OCI-LY7 (cell line): ENCODE results near the gene TEDC1. TPM values are rescaled to one million over a fixed set of nuclear protein-coding genes. Genes with fewer than 3 reads are reported as not detected.

Experiments used
- BruUV-seq: library from RNA; stranded (reverse); fragments of 400-500 nt; replicated peaks from 2 replicates; lab custom pipeline; 2021; lab: Mats Ljungman, UMichigan
- CTCF ChIA-PET: fragments of 300-600 bp; sonication (Branson Sonifier 250); formaldehyde crosslinking; loops from one replicate; lab custom pipeline; 2022; ENCODE audit warnings: antibody characterized with exemption; ENCODE audit not compliant: unreplicated experiment; lab: Charles Lee
- POLR2A ChIA-PET: fragments of 300-600 bp; sonication (Branson Sonifier 250); formaldehyde crosslinking; loops from one replicate; lab custom pipeline; 2022; ENCODE audit warnings: antibody characterized with exemption; lab: Charles Lee
- DNase-seq: peaks from one replicate; pipeline ENCODE4 v3.0.0-alpha.2; 2015; ENCODE audit warnings: low spot score
- H2AFZ ChIP-seq: fragments of 200-600 bp; sonication (generic), shearing (Covaris generic); 2 replicates; pipeline ENCODE4 v1.6.1; 2014; ENCODE audit warnings: mild to moderate bottlenecking, antibody characterized with exemption, low read length, moderate library complexity
- H3K27ac ChIP-seq: fragments of 200-600 bp; sonication (generic); 2 replicates; pipeline ENCODE4 v1.5.1; 2014; ENCODE audit warnings: mixed run types, low read depth, mild to moderate bottlenecking, moderate library complexity, low read length, inconsistent platforms; ENCODE audit not compliant: poor library complexity, severe bottlenecking
- H3K36me3 ChIP-seq: fragments of 200-600 bp; sonication (generic); 2 replicates; pipeline ENCODE4 v1.6.1; 2014; ENCODE audit warnings: mild to moderate bottlenecking, antibody characterized with exemption, low read length, moderate library complexity, mixed read lengths; ENCODE audit not compliant: insufficient read depth
- H3K4me1 ChIP-seq: fragments of 200-600 bp; sonication (generic); 2 replicates; pipeline ENCODE4 v1.5.1; 2014; ENCODE audit warnings: mild to moderate bottlenecking, low read length; ENCODE audit not compliant: insufficient read depth, poor library complexity, severe bottlenecking
- H3K4me2 ChIP-seq: fragments of 200-600 bp; sonication (generic); 2 replicates; pipeline ENCODE4 v1.6.1; 2014; ENCODE audit warnings: mild to moderate bottlenecking, low read length
- H3K4me3 ChIP-seq: fragments of 200-600 bp; sonication (generic); 2 replicates; pipeline ENCODE4 v1.5.1; 2014; ENCODE audit warnings: mild to moderate bottlenecking, low read depth, low read length; ENCODE audit not compliant: poor library complexity, severe bottlenecking
- H3K79me2 ChIP-seq: fragments of 200-600 bp; sonication (generic); 2 replicates; pipeline ENCODE4 v1.6.1; 2016; ENCODE audit warnings: low read depth, mild to moderate bottlenecking, low read length, moderate library complexity, mixed read lengths; ENCODE audit not compliant: insufficient read depth
- H3K9me2 ChIP-seq: fragments of 200-600 bp; sonication (generic); 2 replicates; pipeline ENCODE4 v1.6.1; 2016; ENCODE audit warnings: mild to moderate bottlenecking, low read length, mixed read lengths; ENCODE audit not compliant: insufficient read depth
- H3K9me3 ChIP-seq: fragments of 200-600 bp; sonication (generic); 2 replicates; pipeline ENCODE4 v1.6.1; 2014; ENCODE audit warnings: mild to moderate bottlenecking, mixed run types, low read length, mixed read lengths
- H4K20me1 ChIP-seq: fragments of 200-600 bp; sonication (generic); 2 replicates; pipeline ENCODE4 v1.6.1; 2014; ENCODE audit warnings: mild to moderate bottlenecking, antibody characterized with exemption, low read length, moderate library complexity, mixed read lengths; ENCODE audit not compliant: insufficient read depth
- CTCF ChIP-seq: fragments of 200-600 bp; sonication (generic); conservative IDR thresholded peaks from 2 replicates; pipeline ENCODE4 v1.5.1; 2014; ENCODE audit warnings: mild to moderate bottlenecking, antibody characterized with exemption, low read length, moderate library complexity, mixed read lengths
- EZH2phosphoT487 ChIP-seq: fragments of 200-600 bp; sonication (generic); IDR thresholded peaks from 2 replicates; pipeline ENCODE4 v1.6.1; 2018; ENCODE audit warnings: low read depth, borderline replicate concordance, mild to moderate bottlenecking, mixed run types, antibody characterized with exemption, low read length, moderate library complexity, mixed read lengths
- intact Hi-C: fragments of 100-400 bp; cut with micrococcal nuclease; formaldehyde crosslinking; loops from one replicate; pipeline ENCODE4 v1.10.0; 2022; ENCODE audit not compliant: unreplicated experiment
- total RNA-seq, 2 experiments: library from RNA; depleted of rRNA in 1 of 2; stranded (reverse); fragments of >200 nt in 1 of 2; shearing (Covaris generic) in 1 of 2; gene quantifications; 2 replicates each; pipeline ENCODE4 v1.2.3, GENCODE V29; 2014 to 2022

TEDC1 gene
- total RNA-seq, 2 experiments from 2014 or later: 53.2 to 55.8 TPM

GRCh38 chr14:105503935-105504692 lies 13.1 kb downstream of the TEDC1 start:
- POLR2A ChIA-PET: interaction anchor here (0.6 kb wide), 1 partner anchor 329 kb away, joined by 7 read pairs; no protein-coding TSS in a partner anchor
- BruUV-seq: no TSS peak
- DNase-seq: no peak
- Histone ChIP-seq H3K4me2 (no peak overlapping the region), H2AFZ (no peak overlapping the region), H3K27ac (no peak overlapping the region), H3K4me3 (no peak overlapping the region), H4K20me1 (no peaks in the 10 kb centered on the region), H3K9me3 (no peaks in the 10 kb centered on the region), H3K36me3 (peaks cover 7% of the 10 kb centered on the region; the same call in 1 of the 2 replicates), H3K9me2 (no peaks in the 10 kb centered on the region), H3K79me2 (no peaks in the 10 kb centered on the region), H3K4me1 (no peaks in the 10 kb centered on the region)
- TF ChIP-seq EZH2phosphoT487 (no peak), CTCF (no peak)
- intact Hi-C loops: no loop called here
- CTCF ChIA-PET: no interaction called here

GRCh38 chr14:105505101-105505500 lies 14.1 kb downstream of the TEDC1 start:
- no peak for DNase-seq

More at GRCh38 chr14:105505101-105505500, 14.1 kb downstream of the TEDC1 start:
- no TSS peak for BruUV-seq
- no peak overlapping the region for H3K4me2 ChIP-seq
- intact Hi-C loops: no loop called here
- H3K36me3 ChIP-seq: peaks cover 3% of the 10 kb centered on the region; the same call in 1 of the 2 replicates
- H2AFZ ChIP-seq: no peak overlapping the region
- H3K9me2 ChIP-seq: no peaks in the 10 kb centered on the region
- H3K27ac ChIP-seq: no peak overlapping the region
- no peaks in the 10 kb centered on the region for H3K4me1 ChIP-seq
- H3K79me2 ChIP-seq: no peaks in the 10 kb centered on the region
- no peak overlapping the region for H3K4me3 ChIP-seq
- ChIA-PET CTCF (no interaction called here), POLR2A (no interaction called here)
- H3K9me3 ChIP-seq: no peaks in the 10 kb centered on the region
- no peaks in the 10 kb centered on the region for H4K20me1 ChIP-seq
- no peak for TF ChIP-seq CTCF
- no peak for TF ChIP-seq EZH2phosphoT487
